H9 (cell line): Measurements from ENCODE around the gene NGRN. TPM values are rescaled to one million over a fixed set of nuclear protein-coding genes. Genes with fewer than 3 reads are reported as not detected.

Source experiments
- DNase-seq: peaks from one replicate; pipeline ENCODE4 v3.0.0-alpha.2; 2017
- H2AFZ ChIP-seq: one replicate; pipeline ENCODE4 v1.6.1; 2013; ENCODE audit warnings: mild to moderate bottlenecking, low read length, control low read depth, moderate library complexity
- H2AK5ac ChIP-seq: 2 replicates; pipeline ENCODE4 v1.6.1; 2013; ENCODE audit warnings: low read length, control low read depth, mixed read lengths; ENCODE audit not compliant: insufficient read length
- H2BK120ac ChIP-seq: one replicate; pipeline ENCODE4 v1.6.1; 2013; ENCODE audit warnings: low read depth, mild to moderate bottlenecking, low read length, control low read depth, inconsistent platforms; ENCODE audit not compliant: poor library complexity, severe bottlenecking
- H2BK12ac ChIP-seq: 2 replicates; pipeline ENCODE4 v1.6.1; 2013; ENCODE audit warnings: low read length, control low read depth, mixed read lengths, low read depth; ENCODE audit not compliant: insufficient read length
- H2BK15ac ChIP-seq: 2 replicates; pipeline ENCODE4 v1.6.1; 2013; ENCODE audit warnings: low read depth, low read length, control low read depth
- H2BK20ac ChIP-seq: one replicate; pipeline ENCODE4 v1.6.1; 2013; ENCODE audit warnings: low read depth, mild to moderate bottlenecking, low read length, control low read depth, inconsistent platforms; ENCODE audit not compliant: poor library complexity, severe bottlenecking
- H2BK5ac ChIP-seq: 2 replicates; pipeline ENCODE4 v1.6.1; 2013; ENCODE audit warnings: low read length, control low read depth, mixed read lengths; ENCODE audit not compliant: insufficient read length
- H3K14ac ChIP-seq: 2 replicates; pipeline ENCODE4 v1.6.1; 2013; ENCODE audit warnings: low read length, control low read depth; ENCODE audit not compliant: insufficient read depth
- H3K18ac ChIP-seq: 2 replicates; pipeline ENCODE4 v1.6.1; 2013; ENCODE audit warnings: low read depth, mild to moderate bottlenecking, mixed read lengths, low read length, control low read depth; ENCODE audit not compliant: insufficient read length
- H3K23ac ChIP-seq: 2 replicates; pipeline ENCODE4 v1.6.1; 2013; ENCODE audit warnings: low read length, control low read depth, mixed read lengths, low read depth; ENCODE audit not compliant: insufficient read length
- H3K23me2 ChIP-seq: 2 replicates; pipeline ENCODE4 v1.6.1; 2013; ENCODE audit warnings: low read depth, mild to moderate bottlenecking, mixed read lengths, low read length, control low read depth; ENCODE audit not compliant: insufficient read length, poor library complexity, severe bottlenecking
- H3K27ac ChIP-seq: 2 replicates; pipeline ENCODE4 v1.5.1; 2013; ENCODE audit warnings: low read length, control low read depth, mixed read lengths, low read depth; ENCODE audit not compliant: insufficient read length
- H3K27me3 ChIP-seq: 2 replicates; pipeline ENCODE4 v1.6.1; 2013; ENCODE audit warnings: low read length, control low read depth, inconsistent platforms; ENCODE audit not compliant: insufficient read depth
- H3K4ac ChIP-seq: 2 replicates; pipeline ENCODE4 v1.6.1; 2013; ENCODE audit warnings: low read depth, mild to moderate bottlenecking, control low read depth, inconsistent platforms, low read length, moderate library complexity
- H3K4me1 ChIP-seq: 2 replicates; pipeline ENCODE4 v1.6.1; 2013; ENCODE audit warnings: low read length, control low read depth, inconsistent platforms; ENCODE audit not compliant: insufficient read depth
- H3K4me2 ChIP-seq: 2 replicates; pipeline ENCODE4 v1.6.1; 2013; ENCODE audit warnings: low read length, control low read depth, mixed read lengths; ENCODE audit not compliant: insufficient read length, insufficient read depth
- H3K56ac ChIP-seq: 2 replicates; pipeline ENCODE4 v1.6.1; 2013; ENCODE audit warnings: low read depth, mild to moderate bottlenecking, mixed read lengths, low read length, control low read depth; ENCODE audit not compliant: insufficient read length
- H3K79me1 ChIP-seq: 2 replicates; pipeline ENCODE4 v1.6.1; 2013; ENCODE audit warnings: low read depth, mild to moderate bottlenecking, moderate library complexity, low read length, control low read depth, inconsistent platforms; ENCODE audit not compliant: insufficient read depth, poor library complexity, severe bottlenecking
- H3K79me2 ChIP-seq: 2 replicates; pipeline ENCODE4 v1.6.1; 2013; ENCODE audit warnings: low read length, control low read depth, inconsistent platforms; ENCODE audit not compliant: insufficient read depth
- H3K9ac ChIP-seq: 2 replicates; pipeline ENCODE4 v1.6.1; 2013; ENCODE audit warnings: low read length, control low read depth, mixed read lengths; ENCODE audit not compliant: insufficient read length; ENCODE audit errors: extremely low read depth
- H3K9me3 ChIP-seq: one replicate; pipeline ENCODE4 v1.6.1; 2013; ENCODE audit warnings: low read depth, low read length, inconsistent platforms; ENCODE audit not compliant: control insufficient read depth
- H3T11ph ChIP-seq: one replicate; pipeline ENCODE4 v1.6.1; 2013; ENCODE audit warnings: mild to moderate bottlenecking, low read length, control low read depth, inconsistent platforms
- H4K20me1 ChIP-seq: one replicate; pipeline ENCODE4 v1.6.1; 2013; ENCODE audit not compliant: control insufficient read depth, insufficient read length, insufficient read depth
- H4K5ac ChIP-seq: 2 replicates; pipeline ENCODE4 v1.6.1; 2013; ENCODE audit warnings: low read depth, mild to moderate bottlenecking, mixed read lengths, low read length, control low read depth; ENCODE audit not compliant: insufficient read length
- H4K8ac ChIP-seq: replicated peaks from 2 replicates; pipeline ENCODE4 v1.6.1; 2013; ENCODE audit warnings: low read length, control low read depth, mixed read lengths, low read depth; ENCODE audit not compliant: insufficient read length
- H4K91ac ChIP-seq: 2 replicates; pipeline ENCODE4 v1.6.1; 2013; ENCODE audit warnings: low read depth, mild to moderate bottlenecking, moderate library complexity, mixed read lengths, low read length, control low read depth; ENCODE audit not compliant: insufficient read length
- H3K27ac Mint-ChIP-seq, 3 experiments: 2 replicates in 2 of 3; 3 replicates in 1 of 3; pipeline ENCODE4 v1.8.0; 2020 to 2021; ENCODE audit warnings: mixed read lengths in 3 of 3, mild to moderate bottlenecking in 1 of 3, moderate library complexity in 1 of 3
- H3K27me3 Mint-ChIP-seq: 2 replicates; pipeline ENCODE4 v1.8.0; 2021; ENCODE audit warnings: low read depth, mild to moderate bottlenecking, moderate library complexity, mixed read lengths
- H3K36me3 Mint-ChIP-seq, 3 experiments: 2 replicates in 2 of 3; 3 replicates in 1 of 3; pipeline ENCODE4 v1.8.0; 2020 to 2021; ENCODE audit warnings: low read depth in 3 of 3, mixed read lengths in 3 of 3; ENCODE audit not compliant: insufficient read depth in 1 of 3
- H3K4me1 Mint-ChIP-seq, 2 experiments: 2 replicates each; pipeline ENCODE4 v1.8.0; 2020; ENCODE audit warnings: mixed read lengths in 2 of 2
- H3K4me3 Mint-ChIP-seq, 2 experiments: 2 replicates in 1 of 2; 3 replicates in 1 of 2; pipeline ENCODE4 v1.8.0; 2020 to 2021; ENCODE audit warnings: mild to moderate bottlenecking in 2 of 2, mixed read lengths in 2 of 2, moderate library complexity in 1 of 2
- H3K9me3 Mint-ChIP-seq, 2 experiments: 2 replicates in 1 of 2; 3 replicates in 1 of 2; pipeline ENCODE4 v1.8.0; 2020; ENCODE audit warnings: mild to moderate bottlenecking in 2 of 2, mixed read lengths in 2 of 2, moderate library complexity in 1 of 2
- WGBS: extraction: QIAGEN DNeasy Blood & Tissue Kit; methylation state at CpG from one replicate; pipeline ENCODE4 v1.1.7; 2013; ENCODE audit warnings: missing lambda C conversion rate, low lambda C conversion rate, mixed read lengths; ENCODE audit not compliant: insufficient read length; ENCODE audit errors: extremely low coverage; 5-methylcytosine and 5-hydroxymethylcytosine counted together
- total RNA-seq: library from RNA; stranded (reverse); gene quantifications from 2 replicates; pipeline ENCODE4 v1.2.1, GENCODE V29; 2021
- TF ChIP-seq, protein P1 (sequence below): fragments of 200-600 bp; sonication (generic); conservative IDR thresholded peaks from 3 replicates; pipeline ENCODE4 v1.8.0; 2021; ENCODE audit warnings: antibody characterized with exemption, mild to moderate bottlenecking

Gene NGRN
- total RNA-seq, 1 experiment from 2014 or later, result 79.2 TPM

DNA sequence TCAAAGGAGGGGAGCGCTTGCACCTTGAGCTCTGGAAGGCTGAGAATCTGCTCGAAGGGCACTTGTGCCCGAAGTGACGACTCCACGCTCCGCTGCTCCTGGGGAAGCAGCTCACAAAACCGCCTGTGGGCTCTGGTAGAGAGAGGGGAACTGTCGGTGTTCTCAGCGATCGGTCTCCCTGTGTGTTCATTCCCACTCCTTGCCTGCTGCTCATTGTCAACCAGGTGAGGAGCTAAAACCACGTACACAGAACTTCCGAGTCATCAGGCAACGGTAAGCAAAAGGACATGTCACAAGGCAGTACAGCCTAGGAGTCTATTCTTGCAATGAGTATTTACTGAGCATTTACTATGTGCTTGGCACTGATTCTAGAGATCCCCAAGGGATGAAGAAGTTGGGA is 33.3 kb upstream of the NGRN start:
- peaks cover 1% of the 10 kb centered on the region; the same call in 1 of the 2 replicates for H3K27me3 Mint-ChIP-seq
- Histone ChIP-seq H2BK120ac (no peak overlapping the region), H3K79me1 (no peaks in the 10 kb centered on the region), H4K20me1 (no peaks in the 10 kb centered on the region), H3K4me2 (peak overlapping the region; percentile 96), H2BK15ac (0 out of 2 replicates have a peak overlapping the region, but pooled peaks have one; percentile 58), H2BK12ac (no peak overlapping the region), H3K14ac (no peak overlapping the region), H3K56ac (no peak overlapping the region), H2AFZ (no peak overlapping the region), H3K9me3 (no peaks in the 10 kb centered on the region), H3K79me2 (no peaks in the 10 kb centered on the region), H2BK20ac (no peak overlapping the region), H2BK5ac (no peak overlapping the region), H3K23ac (no peak overlapping the region), H3K18ac (no peak overlapping the region), H3K23me2 (peaks cover 12% of the 10 kb centered on the region), H3K4ac (no peak overlapping the region), H2AK5ac (no peak overlapping the region), H4K5ac (no peak overlapping the region), H4K91ac (no peak overlapping the region), H4K8ac (no peak overlapping the region), H3K27ac (no peak overlapping the region), H3K27me3 (no peaks in the 10 kb centered on the region), H3T11ph (no peak overlapping the region), H3K9ac (no peak overlapping the region), H3K4me1 (no peaks in the 10 kb centered on the region; the same call in 1 of the 2 replicates)
- no peaks in the 10 kb centered on the region for H3K9me3 Mint-ChIP-seq
- peaks cover 15 to 35% (median 34%) of the 10 kb centered on the region in 3 experiments for H3K36me3 Mint-ChIP-seq
- WGBS, result no CpG with 5 or more reads among the region's 13 CpGs
- H3K4me1 Mint-ChIP-seq, result peaks cover 15 to 16% of the 10 kb centered on the region in 2 experiments
- no peak for DNase-seq
- TF ChIP-seq, protein P1, sequence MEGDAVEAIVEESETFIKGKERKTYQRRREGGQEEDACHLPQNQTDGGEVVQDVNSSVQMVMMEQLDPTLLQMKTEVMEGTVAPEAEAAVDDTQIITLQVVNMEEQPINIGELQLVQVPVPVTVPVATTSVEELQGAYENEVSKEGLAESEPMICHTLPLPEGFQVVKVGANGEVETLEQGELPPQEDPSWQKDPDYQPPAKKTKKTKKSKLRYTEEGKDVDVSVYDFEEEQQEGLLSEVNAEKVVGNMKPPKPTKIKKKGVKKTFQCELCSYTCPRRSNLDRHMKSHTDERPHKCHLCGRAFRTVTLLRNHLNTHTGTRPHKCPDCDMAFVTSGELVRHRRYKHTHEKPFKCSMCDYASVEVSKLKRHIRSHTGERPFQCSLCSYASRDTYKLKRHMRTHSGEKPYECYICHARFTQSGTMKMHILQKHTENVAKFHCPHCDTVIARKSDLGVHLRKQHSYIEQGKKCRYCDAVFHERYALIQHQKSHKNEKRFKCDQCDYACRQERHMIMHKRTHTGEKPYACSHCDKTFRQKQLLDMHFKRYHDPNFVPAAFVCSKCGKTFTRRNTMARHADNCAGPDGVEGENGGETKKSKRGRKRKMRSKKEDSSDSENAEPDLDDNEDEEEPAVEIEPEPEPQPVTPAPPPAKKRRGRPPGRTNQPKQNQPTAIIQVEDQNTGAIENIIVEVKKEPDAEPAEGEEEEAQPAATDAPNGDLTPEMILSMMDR, result no peak
- H3K27ac Mint-ChIP-seq, result no peak overlapping the region; a peak in 1 of 7 replicates
- H3K4me3 Mint-ChIP-seq, result peak overlapping the region; percentile 76 to 81
